Measurements from ENCODE around the gene CDYL2. TPM values are rescaled to one million over a fixed set of nuclear protein-coding genes. Genes with fewer than 3 reads are reported as not detected.

CDYL2 gene
- total and polyA plus RNA-seq, 8 donors: 0.60 to 7.3 (median 1.7) TPM

DNA sequence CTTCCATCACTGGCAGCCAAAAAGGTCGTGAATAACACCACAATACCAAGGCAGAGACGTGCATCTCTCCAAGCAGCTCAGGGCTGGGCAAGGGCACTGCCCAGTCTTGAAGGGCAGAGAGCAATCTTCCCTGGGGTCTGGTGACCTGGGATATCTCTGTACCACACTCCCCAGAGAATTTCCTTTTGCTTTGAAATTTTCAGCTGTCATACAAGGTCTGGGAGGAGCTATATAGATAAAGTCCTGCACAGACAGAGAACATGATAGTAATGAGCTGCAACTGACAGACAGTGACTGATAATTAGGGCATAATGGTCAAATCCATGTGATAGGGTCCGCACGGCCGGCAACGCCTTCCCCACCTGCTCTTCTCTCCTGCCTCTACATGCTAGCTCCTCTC is 195.5 kb downstream of the CDYL2 start:
- DNase-seq: no peak
- H3K36me3 ChIP-seq: peaks cover 0 to 40% (median 34%) of the 10 kb centered on the region in 4 donors
- H3K9me3 ChIP-seq: no peaks in the 10 kb centered on the region
- H3K4me3 ChIP-seq: no peak overlapping the region
- H3K4me1 ChIP-seq: peaks cover 0 to 8% (median 2%) of the 10 kb centered on the region in 4 donors
- no peak for TF ChIP-seq EP300 (IDR thresholded peaks at IDR 0.05)
- no peak for TF ChIP-seq POLR2A (IDR thresholded peaks at IDR 0.05)
- WGBS, 5 donors: 81 to 89% (median 87%) methylated on average over 6 of the region's 6 CpGs
- intact Hi-C loops (cut with DNase I; ENCODE audit: low total_unique reads): no loop called here
- H3K27me3 ChIP-seq: no peaks in the 10 kb centered on the region
- no peak overlapping the region for H3K27ac ChIP-seq

DNA sequence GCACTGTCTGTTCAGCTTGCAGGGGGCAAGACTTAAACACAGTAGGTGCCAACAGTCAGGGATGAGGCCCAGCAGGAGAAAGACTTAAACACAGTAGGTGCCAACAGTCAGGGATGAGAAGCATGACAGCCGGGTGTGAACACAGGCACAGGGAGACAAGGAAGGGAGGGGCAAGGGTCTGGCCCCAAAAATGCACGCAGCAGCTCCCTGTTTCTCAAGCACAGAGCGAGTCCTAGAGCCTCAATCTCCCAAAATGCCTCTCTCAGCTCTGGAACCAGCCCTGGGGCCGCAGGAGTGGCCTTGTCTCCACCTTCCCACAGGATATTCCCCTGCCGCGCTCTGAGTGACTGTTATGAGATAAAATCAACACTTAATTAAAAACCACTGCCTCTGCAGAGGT is 197.2 kb downstream of the CDYL2 start:
- 83 to 93% (median 90%) methylated on average over 6 of the region's 6 CpGs for WGBS, 5 donors
- TF ChIP-seq, protein P1, sequence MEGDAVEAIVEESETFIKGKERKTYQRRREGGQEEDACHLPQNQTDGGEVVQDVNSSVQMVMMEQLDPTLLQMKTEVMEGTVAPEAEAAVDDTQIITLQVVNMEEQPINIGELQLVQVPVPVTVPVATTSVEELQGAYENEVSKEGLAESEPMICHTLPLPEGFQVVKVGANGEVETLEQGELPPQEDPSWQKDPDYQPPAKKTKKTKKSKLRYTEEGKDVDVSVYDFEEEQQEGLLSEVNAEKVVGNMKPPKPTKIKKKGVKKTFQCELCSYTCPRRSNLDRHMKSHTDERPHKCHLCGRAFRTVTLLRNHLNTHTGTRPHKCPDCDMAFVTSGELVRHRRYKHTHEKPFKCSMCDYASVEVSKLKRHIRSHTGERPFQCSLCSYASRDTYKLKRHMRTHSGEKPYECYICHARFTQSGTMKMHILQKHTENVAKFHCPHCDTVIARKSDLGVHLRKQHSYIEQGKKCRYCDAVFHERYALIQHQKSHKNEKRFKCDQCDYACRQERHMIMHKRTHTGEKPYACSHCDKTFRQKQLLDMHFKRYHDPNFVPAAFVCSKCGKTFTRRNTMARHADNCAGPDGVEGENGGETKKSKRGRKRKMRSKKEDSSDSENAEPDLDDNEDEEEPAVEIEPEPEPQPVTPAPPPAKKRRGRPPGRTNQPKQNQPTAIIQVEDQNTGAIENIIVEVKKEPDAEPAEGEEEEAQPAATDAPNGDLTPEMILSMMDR (IDR thresholded peaks at IDR 0.05): no peak
- TF ChIP-seq EP300 (IDR thresholded peaks at IDR 0.05) (no peak), POLR2A (IDR thresholded peaks at IDR 0.05) (no peak), POLR2AphosphoS5 (IDR thresholded peaks at IDR 0.05) (no peak)
- H3K36me3 ChIP-seq: peaks cover 0 to 37% (median 34%) of the 10 kb centered on the region in 4 donors
- no peaks in the 10 kb centered on the region for H3K4me1 ChIP-seq
- intact Hi-C loops (cut with DNase I; ENCODE audit: low total_unique reads): no loop called here
- DNase-seq: no peak
- no peaks in the 10 kb centered on the region for H3K9me3 ChIP-seq
- no peak overlapping the region for H3K27ac ChIP-seq
- H3K27me3 ChIP-seq: no peaks in the 10 kb centered on the region
- no peak overlapping the region for H3K4me3 ChIP-seq

DNA sequence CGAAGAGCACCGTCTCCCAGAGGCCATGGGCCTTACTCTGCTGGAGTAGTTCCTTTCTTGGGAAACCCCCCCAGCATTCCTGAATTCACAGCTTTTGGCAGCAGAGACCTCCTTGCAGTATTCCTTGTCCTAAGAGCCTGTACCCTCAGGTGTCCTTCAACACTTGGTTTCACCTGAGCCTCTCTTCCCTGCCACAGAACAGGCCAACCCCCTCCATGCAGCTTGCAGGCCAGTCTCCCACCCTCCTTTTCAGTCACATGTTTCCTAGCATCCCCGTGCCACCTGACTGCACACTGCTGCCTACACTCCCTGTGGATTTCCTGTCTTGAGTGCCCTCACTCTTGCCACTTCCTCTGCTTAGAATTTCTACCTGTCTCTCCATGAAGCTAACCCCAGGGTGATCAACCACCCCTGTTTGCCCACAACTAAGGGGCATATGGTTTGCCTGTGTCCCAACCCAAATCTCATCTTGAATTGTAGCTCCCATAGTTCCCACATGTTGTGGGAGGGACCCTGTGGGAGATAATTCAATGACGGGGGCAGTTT is 198.1 kb downstream of the CDYL2 start:
- intact Hi-C loops (cut with DNase I; ENCODE audit: low total_unique reads): no loop called here
- Histone ChIP-seq H3K4me1 (no peaks in the 10 kb centered on the region), H3K4me3 (no peak overlapping the region), H3K9me3 (no peaks in the 10 kb centered on the region), H3K27ac (no peak overlapping the region), H3K36me3 (peaks cover 0 to 34% (median 27%) of the 10 kb centered on the region in 4 donors), H3K27me3 (no peaks in the 10 kb centered on the region)
- DNase-seq: no peak
- WGBS, 5 donors: 74 to 94% (median 91%) methylated on average over 2 to 4 of the region's 4 CpGs
- TF ChIP-seq, protein P1 (IDR thresholded peaks at IDR 0.05): no peak
- TF ChIP-seq EP300 (IDR thresholded peaks at IDR 0.05) (no peak), POLR2A (IDR thresholded peaks at IDR 0.05) (no peak), POLR2AphosphoS5 (IDR thresholded peaks at IDR 0.05) (no peak)

DNA sequence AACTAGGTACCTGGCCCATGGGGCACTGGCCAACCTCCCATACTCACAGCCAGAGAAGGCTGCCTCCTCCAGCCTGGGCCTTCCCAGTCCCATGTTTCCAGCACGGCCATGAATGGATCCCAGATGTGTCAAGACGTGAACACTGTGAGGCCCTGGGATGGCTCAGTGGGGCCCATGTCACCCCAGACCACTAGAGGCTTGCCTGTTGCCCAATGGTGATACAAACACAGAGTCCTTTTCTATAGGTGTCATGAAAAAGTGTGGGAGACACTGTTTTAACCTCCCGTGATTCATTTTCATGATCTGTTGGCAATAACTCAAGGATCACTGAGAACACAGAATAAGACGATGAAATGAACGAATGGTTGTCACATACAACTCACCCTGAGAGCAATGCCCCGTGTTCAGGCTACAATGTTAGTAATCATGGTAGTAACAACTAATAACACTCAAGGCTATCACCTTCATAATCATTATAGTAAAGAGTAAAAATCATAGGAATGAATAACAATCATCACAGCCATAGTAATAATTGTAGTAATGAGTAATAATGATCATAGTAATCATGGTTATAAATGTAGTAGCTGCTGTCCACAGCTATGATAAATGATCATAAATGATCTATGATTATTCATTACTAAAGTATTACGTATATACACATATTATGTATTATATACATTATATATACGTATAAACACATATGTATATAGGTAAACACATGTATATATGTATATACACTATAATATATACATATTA is 199.6 kb downstream of the CDYL2 start:
- Histone ChIP-seq H3K4me1 (no peaks in the 10 kb centered on the region), H3K36me3 (peaks cover 0 to 30% (median 27%) of the 10 kb centered on the region in 4 donors), H3K4me3 (no peak overlapping the region), H3K27me3 (no peaks in the 10 kb centered on the region), H3K9me3 (no peaks in the 10 kb centered on the region), H3K27ac (no peak overlapping the region)
- DNase-seq: no peak
- intact Hi-C loops (cut with DNase I; ENCODE audit: low total_unique reads): no loop called here
- TF ChIP-seq POLR2A (IDR thresholded peaks at IDR 0.05) (no peak), POLR2AphosphoS5 (IDR thresholded peaks at IDR 0.05) (no peak), EP300 (IDR thresholded peaks at IDR 0.05) (no peak)
- TF ChIP-seq, protein P1 (IDR thresholded peaks at IDR 0.05): no peak
- 90 to 94% (median 92%) methylated on average over 8 of the region's 8 CpGs for WGBS, 5 donors

DNA sequence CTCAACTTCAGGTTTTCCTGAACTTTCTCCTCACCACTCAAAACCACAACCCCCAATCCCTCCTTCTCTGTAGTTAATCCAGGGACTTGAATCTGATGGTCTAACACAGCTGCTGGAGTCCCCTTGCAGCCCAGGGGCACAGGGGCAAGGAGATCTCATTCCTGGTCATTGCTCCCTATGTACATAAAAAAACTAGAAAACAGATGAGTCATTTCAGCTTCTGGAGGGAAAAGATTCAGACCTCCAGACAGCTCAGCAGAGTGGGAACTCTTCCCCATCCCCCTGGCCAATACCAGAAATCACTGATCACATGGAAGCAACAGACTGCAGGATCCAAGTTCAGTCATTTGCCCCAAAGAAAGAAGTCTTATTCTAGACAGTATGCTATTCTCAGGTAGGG is 201.5 kb downstream of the CDYL2 start:
- TF ChIP-seq POLR2AphosphoS5 (IDR thresholded peaks at IDR 0.05): no peak
- TF ChIP-seq, protein P1 (IDR thresholded peaks at IDR 0.05): no peak
- no peak for TF ChIP-seq POLR2A (IDR thresholded peaks at IDR 0.05)
- no peak for TF ChIP-seq EP300 (IDR thresholded peaks at IDR 0.05)
- intact Hi-C loops (cut with DNase I; ENCODE audit: low total_unique reads): no loop called here
- Histone ChIP-seq H3K36me3 (peaks cover 0 to 28% (median 20%) of the 10 kb centered on the region in 4 donors), H3K27ac (no peak overlapping the region), H3K4me1 (no peaks in the 10 kb centered on the region), H3K4me3 (no peak overlapping the region), H3K9me3 (no peaks in the 10 kb centered on the region), H3K27me3 (no peaks in the 10 kb centered on the region)
- DNase-seq: no peak

Measured in stomach (tissue), 9 donors.